ENCODE data around the gene MET. TPM values are rescaled to one million over a fixed set of nuclear protein-coding genes. Genes with fewer than 3 reads are reported as not detected.

MET gene
- total and polyA plus RNA-seq, 10 of the 15 experiments (the other 5 are each of a cell fraction or from before 2014, with no cell fraction given), result 0.01 to 0.21 TPM; not detected in 8

DNA sequence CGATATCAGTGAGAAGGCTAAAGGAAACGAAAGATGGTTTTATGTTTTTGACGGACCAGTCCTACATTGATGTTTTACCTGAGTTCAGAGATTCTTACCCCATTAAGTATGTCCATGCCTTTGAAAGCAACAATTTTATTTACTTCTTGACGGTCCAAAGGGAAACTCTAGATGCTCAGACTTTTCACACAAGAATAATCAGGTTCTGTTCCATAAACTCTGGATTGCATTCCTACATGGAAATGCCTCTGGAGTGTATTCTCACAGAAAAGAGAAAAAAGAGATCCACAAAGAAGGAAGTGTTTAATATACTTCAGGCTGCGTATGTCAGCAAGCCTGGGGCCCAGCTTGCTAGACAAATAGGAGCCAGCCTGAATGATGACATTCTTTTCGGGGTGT, 27.7 kb downstream of the MET start:
- no peak overlapping the region for H2AFZ ChIP-seq (ENCODE audit: control insufficient read depth, low read depth, low read length)
- POLR2A ChIA-PET, result no interaction called here
- no peak overlapping the region for H3K9ac ChIP-seq (ENCODE audit: control insufficient read depth, insufficient read depth, low read length)
- RAD21 ChIA-PET (ENCODE audit: unreplicated experiment), result no interaction called here
- H4K20me1 ChIP-seq (ENCODE audit: control insufficient read depth, insufficient read depth), result no peaks in the 10 kb centered on the region
- peaks cover 0 to 5% of the 10 kb centered on the region in 2 experiments; a peak in 2 of 4 replicates for H3K27me3 ChIP-seq (replicated peaks in 1 of 2; ENCODE audit: control insufficient read depth in 2 of 2, insufficient read depth in 2 of 2, low read length in 1 of 2)
- FAIRE-seq (no peak), DNase-seq (ENCODE audit: low read depth, low spot score) (no peak), ATAC-seq (no peak)
- no TSS peak for BruUV-seq (replicated peaks)
- CTCF ChIA-PET, result no interaction called here
- intact Hi-C loops (cut with micrococcal nuclease; ENCODE audit: unreplicated experiment), result no loop called here
- no peaks in the 10 kb centered on the region for H3K9me3 ChIP-seq (replicated peaks; ENCODE audit: control insufficient read depth, insufficient read depth, low read length)
- SMC1A ChIA-PET (ENCODE audit: uncharacterized antibody, unreplicated experiment), result no interaction called here
- H3K79me2 ChIP-seq (ENCODE audit: control insufficient read depth, insufficient read depth, low read length), result no peaks in the 10 kb centered on the region
- no peaks in the 10 kb centered on the region for H3K4me1 ChIP-seq (ENCODE audit: control insufficient read depth, insufficient read depth, low read length)
- TF ChIP-seq RB1 (IDR thresholded peaks at IDR 0.05; ENCODE audit: borderline replicate concordance), result no peak
- no peak for TF ChIP-seq ZBED1 (IDR thresholded peaks at IDR 0.05; ENCODE audit: borderline replicate concordance)
- TF ChIP-seq MTA2 (IDR thresholded peaks at IDR 0.05; ENCODE audit: low read depth), result no peak
- TF ChIP-seq, protein P1, sequence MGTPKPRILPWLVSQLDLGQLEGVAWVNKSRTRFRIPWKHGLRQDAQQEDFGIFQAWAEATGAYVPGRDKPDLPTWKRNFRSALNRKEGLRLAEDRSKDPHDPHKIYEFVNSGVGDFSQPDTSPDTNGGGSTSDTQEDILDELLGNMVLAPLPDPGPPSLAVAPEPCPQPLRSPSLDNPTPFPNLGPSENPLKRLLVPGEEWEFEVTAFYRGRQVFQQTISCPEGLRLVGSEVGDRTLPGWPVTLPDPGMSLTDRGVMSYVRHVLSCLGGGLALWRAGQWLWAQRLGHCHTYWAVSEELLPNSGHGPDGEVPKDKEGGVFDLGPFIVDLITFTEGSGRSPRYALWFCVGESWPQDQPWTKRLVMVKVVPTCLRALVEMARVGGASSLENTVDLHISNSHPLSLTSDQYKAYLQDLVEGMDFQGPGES (IDR thresholded peaks at IDR 0.05), result no peak
- TF ChIP-seq, protein P2, sequence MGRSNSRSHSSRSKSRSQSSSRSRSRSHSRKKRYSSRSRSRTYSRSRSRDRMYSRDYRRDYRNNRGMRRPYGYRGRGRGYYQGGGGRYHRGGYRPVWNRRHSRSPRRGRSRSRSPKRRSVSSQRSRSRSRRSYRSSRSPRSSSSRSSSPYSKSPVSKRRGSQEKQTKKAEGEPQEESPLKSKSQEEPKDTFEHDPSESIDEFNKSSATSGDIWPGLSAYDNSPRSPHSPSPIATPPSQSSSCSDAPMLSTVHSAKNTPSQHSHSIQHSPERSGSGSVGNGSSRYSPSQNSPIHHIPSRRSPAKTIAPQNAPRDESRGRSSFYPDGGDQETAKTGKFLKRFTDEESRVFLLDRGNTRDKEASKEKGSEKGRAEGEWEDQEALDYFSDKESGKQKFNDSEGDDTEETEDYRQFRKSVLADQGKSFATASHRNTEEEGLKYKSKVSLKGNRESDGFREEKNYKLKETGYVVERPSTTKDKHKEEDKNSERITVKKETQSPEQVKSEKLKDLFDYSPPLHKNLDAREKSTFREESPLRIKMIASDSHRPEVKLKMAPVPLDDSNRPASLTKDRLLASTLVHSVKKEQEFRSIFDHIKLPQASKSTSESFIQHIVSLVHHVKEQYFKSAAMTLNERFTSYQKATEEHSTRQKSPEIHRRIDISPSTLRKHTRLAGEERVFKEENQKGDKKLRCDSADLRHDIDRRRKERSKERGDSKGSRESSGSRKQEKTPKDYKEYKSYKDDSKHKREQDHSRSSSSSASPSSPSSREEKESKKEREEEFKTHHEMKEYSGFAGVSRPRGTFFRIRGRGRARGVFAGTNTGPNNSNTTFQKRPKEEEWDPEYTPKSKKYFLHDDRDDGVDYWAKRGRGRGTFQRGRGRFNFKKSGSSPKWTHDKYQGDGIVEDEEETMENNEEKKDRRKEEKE (IDR thresholded peaks at IDR 0.05), result no peak
- TF ChIP-seq, protein P3, sequence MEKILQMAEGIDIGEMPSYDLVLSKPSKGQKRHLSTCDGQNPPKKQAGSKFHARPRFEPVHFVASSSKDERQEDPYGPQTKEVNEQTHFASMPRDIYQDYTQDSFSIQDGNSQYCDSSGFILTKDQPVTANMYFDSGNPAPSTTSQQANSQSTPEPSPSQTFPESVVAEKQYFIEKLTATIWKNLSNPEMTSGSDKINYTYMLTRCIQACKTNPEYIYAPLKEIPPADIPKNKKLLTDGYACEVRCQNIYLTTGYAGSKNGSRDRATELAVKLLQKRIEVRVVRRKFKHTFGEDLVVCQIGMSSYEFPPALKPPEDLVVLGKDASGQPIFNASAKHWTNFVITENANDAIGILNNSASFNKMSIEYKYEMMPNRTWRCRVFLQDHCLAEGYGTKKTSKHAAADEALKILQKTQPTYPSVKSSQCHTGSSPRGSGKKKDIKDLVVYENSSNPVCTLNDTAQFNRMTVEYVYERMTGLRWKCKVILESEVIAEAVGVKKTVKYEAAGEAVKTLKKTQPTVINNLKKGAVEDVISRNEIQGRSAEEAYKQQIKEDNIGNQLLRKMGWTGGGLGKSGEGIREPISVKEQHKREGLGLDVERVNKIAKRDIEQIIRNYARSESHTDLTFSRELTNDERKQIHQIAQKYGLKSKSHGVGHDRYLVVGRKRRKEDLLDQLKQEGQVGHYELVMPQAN (conservative IDR thresholded peaks at IDR 0.05), result no peak
- no peak for TF ChIP-seq YBX1 (IDR thresholded peaks at IDR 0.05)
- H3K4me3 ChIP-seq, result no peak overlapping the region
- WGBS (ENCODE audit: insufficient coverage, insufficient replicate concordance, low lambda C conversion rate, missing lambda C conversion rate), result 46% methylated on average over 6 of the region's 6 CpGs
- no peaks in the 10 kb centered on the region for H3K36me3 ChIP-seq (ENCODE audit: control insufficient read depth in 2 of 2, insufficient read depth in 2 of 2, low read length in 1 of 2)
- in situ Hi-C loops (cut with MboI), result no loop called here
- no peak overlapping the region for H3K27ac ChIP-seq (ENCODE audit: control insufficient read depth, insufficient read depth)
- no peak overlapping the region for H3K4me2 ChIP-seq (ENCODE audit: control insufficient read depth, insufficient read depth)
